GM19372 (cell line): ENCODE measurements around the gene ANGEL2.
"Not testable (repeated sequence)": the region's sequence is repeated elsewhere in the genome, so short reads cannot be mapped to it uniquely, and the experiment has no call there.

ENCODE experiments used
- ATAC-seq: cut with Tn5 transposase; IDR thresholded peaks from one replicate; pipeline ENCODE4 v1.9.1; 2021; ENCODE audit warnings: mild to moderate bottlenecking, low read depth, moderate library complexity; ENCODE audit not compliant: unreplicated experiment

ANGEL2 gene, protein sequence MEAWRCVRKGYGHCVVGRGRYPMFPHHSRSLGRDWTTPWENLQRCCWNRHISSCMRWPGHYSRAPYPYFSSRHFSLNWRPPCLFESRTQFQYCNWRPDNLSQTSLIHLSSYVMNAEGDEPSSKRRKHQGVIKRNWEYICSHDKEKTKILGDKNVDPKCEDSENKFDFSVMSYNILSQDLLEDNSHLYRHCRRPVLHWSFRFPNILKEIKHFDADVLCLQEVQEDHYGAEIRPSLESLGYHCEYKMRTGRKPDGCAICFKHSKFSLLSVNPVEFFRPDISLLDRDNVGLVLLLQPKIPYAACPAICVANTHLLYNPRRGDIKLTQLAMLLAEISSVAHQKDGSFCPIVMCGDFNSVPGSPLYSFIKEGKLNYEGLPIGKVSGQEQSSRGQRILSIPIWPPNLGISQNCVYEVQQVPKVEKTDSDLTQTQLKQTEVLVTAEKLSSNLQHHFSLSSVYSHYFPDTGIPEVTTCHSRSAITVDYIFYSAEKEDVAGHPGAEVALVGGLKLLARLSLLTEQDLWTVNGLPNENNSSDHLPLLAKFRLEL

GRCh38 chr1:213015099-213016050 is at the start of gene ANGEL2:
ANGEL2 (minus strand) TSS chr1:213015867; CDS start chr1:213015671, 196 bp downstream.
- ATAC-seq, result peak; percentile 93

DNA sequence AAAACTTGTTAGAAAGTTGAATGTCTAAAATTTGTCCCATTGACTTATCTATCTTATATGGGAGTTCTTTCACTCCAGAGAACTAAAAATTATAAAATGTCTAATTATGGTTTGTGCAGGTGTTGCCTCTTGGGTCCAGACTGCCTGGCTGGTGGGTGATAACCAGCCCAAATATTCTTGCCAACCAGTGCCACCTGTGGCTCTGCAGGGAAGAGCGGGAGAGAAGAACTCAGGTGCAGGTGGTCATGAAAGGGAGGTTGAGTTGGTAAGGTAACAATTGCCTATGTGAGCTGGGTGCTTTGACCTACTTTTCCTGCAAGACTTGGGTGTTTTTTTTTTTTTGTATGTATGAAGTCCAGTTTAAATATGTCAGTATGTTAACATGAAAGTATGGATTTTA is 45.6 kb upstream of the ANGEL2 start:
- no peak for ATAC-seq

DNA sequence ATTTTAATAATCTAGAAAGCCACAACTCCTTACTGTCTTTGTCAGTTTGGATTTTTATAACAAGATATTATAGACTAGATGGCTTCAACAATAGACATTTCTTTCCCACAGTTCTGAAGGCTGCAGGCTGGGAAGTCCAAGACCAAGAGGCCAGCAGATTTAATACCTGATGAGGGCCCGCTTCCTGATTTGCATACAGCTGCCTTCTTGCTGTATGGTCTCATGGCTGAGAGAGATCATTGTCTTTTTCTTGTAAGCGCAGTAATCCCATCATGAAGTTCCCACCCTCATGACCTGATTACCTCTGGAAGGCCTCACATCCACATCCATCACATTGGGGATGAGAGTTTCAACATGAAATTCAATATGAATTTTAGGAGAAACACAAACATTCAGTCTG is 45.2 kb upstream of the ANGEL2 start:
- no peak for ATAC-seq

DNA sequence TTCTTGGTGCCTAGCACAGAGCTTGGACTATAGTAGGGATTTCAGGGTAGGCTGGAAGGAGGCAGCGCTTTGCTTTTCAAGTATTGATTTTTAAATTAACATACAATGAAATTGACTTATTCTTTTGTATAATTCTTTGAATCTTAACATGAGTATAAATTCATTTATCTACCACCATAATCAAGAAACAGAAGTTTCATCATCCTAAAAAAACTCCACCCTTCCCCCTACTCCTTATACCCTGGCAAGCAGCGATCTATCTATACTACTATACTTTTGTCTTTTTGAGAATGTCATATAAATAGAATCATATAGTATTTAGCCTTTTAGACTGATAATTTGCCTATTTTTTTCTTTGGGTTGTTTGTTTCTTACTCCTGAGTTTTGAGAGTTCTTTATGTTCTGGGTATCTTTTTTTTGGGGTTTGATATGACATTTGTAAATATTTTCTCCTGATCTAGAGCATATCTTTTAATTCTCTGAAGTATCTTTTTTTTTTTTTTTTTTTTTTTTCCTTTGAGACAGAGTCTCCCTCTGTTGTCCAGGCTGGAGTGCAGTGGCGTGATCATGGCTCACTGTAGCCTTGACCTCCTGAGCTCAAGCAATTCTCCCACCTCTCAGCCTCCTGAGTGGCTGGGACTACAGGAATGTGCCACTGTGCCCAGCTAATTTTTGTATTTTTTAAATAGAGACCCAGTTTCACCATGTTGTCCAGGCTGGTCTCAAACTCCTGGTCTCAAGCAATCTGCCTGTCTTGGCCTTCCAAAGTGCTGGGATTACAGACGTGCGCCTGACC is 41.8 kb upstream of the ANGEL2 start:
- no peak for ATAC-seq

GRCh38 chr1:213055767-213056166 is 40.1 kb upstream of the ANGEL2 start:
- ATAC-seq, result no peak

GRCh38 chr1:213054733-213055591 is 39.3 kb upstream of the ANGEL2 start:
- no peak for ATAC-seq

DNA sequence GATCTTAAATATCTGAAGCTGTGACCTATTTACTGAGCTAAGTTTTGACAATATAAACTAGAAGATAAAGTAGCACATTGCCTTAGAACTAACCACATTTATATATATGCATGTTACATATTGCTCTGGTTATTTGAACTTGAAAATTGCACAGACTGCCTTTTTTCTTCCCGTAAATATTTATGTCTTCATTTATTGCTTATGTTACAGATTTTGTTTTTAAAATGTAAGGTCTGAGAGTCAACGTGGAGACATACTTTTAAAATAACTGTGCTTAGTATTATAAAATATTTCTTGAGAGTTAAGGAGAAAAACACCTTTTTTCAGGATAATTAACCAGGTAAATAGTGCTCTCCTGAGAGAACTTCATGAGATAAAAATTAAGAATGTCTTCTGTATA is 38.5 kb upstream of the ANGEL2 start:
- no peak for ATAC-seq

- ATAC-seq, result no peak
These were observed 37.8 kb upstream of the ANGEL2 start for GRCh38 chr1:213053455-213053854.

DNA sequence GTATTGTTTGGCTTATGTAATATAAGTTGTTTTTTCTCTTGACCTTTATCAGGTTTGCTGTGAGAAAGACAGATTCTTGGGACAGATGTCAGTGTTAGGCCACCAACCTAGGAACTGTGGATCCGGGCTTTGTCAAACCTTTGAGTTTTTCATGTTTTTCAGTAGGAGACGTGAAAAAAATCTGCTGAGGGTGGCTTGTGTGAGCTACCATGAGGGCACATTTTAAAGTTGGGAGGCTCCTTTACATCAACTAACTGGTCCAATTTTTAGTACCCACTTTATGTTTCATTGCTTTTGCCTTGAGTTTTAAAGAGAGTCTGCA is 36.2 kb upstream of the ANGEL2 start:
- no peak for ATAC-seq

GRCh38 chr1:213051127-213051880 is 35.6 kb upstream of the ANGEL2 start, which contains the start of gene RPS6KC1:
RPS6KC1 (plus strand) TSS chr1:213051241; CDS start chr1:213051405, 164 bp downstream.
- peak; percentile 98 for ATAC-seq

GRCh38 chr1:213050745-213051126 is 35.1 kb upstream of the ANGEL2 start:
- ATAC-seq, result peak; percentile 28

GRCh38 chr1:213049232-213049631 is 33.6 kb upstream of the ANGEL2 start:
- ATAC-seq, result no peak

DNA sequence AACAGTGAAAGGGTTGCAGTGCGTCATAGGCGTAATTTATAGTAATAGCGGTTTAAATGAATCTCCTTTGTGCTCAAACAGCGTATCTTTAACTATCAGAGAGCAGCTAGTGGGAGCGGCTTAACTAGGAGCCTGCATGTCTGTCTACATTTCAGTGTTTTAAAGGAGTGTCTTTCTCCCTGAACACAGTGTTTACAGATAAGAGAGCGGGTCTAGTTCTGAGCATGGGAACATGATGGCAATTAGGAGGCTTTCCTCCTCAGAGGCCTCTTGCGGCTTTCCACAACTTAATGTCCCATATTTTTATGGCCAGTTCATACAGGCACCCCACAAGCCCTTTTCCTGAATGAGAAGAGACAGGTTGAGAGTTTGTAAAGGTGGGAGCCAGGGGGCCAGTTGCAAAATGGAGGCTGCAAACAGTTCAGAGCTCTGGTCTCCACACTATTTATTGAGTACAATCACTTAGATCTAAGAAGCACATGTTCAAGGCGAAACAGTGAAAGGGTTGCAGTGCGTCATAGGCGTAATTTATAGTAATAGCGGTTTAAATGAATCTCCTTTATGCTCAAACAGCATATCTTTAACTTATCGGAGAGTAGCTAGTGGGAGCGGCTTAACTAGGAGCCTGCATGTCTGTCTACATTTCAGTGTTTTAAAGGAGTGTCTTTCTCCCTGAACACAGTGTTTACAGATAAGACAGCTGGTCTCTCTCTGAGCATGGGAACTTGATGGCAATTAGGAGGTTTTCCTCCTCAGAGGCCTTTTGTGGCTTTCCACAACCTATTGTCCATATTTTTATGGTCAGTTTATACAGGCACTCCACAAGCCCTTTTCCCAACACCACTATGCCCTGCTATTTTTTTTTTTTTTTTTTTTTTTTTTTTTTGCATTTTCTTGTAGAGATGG is 29.9 kb upstream of the ANGEL2 start:
- not testable (repeated sequence) for ATAC-seq

DNA sequence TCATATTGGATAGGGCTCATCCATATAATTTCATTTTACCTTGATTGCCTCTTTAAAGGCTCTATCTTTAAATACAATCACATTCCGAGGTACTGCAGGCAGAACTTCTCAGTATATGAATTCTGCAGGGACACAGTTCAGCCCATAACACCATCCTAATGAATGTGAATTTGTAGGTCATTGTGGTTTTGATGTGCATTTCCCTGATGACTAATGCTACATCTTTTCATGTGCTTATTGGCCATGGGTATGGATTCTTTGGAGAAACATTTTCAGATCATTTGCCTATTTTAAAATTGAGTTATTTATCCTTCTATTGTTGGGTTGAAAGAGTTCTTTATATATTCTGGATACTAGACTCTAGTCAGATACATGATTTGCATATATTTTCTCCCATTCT is 25.8 kb upstream of the ANGEL2 start:
- ATAC-seq, result no peak

DNA sequence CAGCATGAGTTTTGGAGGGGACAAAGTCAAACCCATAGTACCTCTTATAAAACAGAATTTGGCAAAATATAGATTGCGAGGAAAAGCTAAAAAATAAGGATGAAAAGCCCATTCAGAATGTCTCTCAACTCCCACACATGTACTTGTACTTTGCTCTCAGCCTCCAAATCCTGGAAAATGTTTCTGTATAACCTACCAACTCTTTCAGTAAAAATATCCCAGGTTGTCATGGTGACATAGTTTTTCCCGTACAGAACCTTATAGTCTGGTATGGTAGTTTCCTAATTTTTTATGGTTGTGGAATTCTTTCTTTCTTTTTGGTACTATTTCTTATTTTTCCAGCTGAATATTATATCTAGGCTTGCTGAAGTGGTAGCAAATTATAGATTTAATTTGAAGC is 19.9 kb upstream of the ANGEL2 start:
- no peak for ATAC-seq

DNA sequence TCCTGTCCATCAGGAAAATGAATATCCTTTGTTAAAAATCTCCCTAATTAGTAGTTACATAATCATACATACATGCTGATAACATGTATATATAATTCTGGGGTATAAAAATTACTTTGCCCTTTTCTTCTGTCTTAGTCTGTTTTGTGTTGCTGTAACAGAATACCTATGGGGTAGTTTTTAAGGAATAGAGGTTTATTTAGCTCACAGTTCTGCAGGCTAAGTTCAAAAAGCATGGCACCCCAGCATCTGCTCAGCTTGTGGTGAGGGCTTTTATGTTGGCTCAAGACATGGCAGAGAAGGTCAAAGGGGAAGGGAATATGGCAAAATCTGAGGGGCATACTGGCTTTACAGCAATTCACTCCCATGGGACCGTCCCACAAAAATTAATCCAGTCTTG is 19.0 kb upstream of the ANGEL2 start:
- no peak for ATAC-seq

- no peak for ATAC-seq
These were observed 17.0 kb upstream of the ANGEL2 start for GRCh38 chr1:213032651-213033050.

DNA sequence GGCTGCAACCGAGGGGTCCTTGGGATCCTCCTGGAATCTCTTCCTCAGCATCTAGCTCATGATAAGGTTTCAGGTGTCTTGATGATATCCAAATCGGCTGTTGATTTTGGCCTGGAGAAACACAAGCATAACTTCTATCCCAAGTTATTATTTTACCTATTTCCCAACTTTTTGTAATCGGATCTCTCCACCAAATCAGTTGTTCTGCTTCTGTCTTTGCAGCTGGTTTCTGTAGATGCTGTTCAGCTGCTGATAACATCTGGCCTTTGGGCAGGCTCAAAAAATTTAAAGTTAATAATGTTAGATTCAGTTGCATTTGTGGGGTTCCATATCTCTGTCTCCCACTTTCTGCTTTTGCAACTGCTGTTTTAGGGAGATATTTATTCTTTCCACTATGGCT is 11.4 kb upstream of the ANGEL2 start:
- ATAC-seq, result not testable (repeated sequence)
